CD4-positive, alpha-beta T cell treated with Interleukin-21 for 1 hour (primary cell): ENCODE results near the gene HES6.

ENCODE experiments used
- DNase-seq: peaks from one replicate; pipeline ENCODE4 v3.0.0-alpha.2; 2020

The HES6 gene

GRCh38 chr2:238252766-238253630, 13.2 kb upstream of the HES6 start:
- DNase-seq: no peak

GRCh38 chr2:238251986-238252385, 12.1 kb upstream of the HES6 start:
- DNase-seq: no peak

- no peak for DNase-seq
Observed at GRCh38 chr2:238251331-238251730, 11.5 kb upstream of the HES6 start.

GRCh38 chr2:238250896-238251295, 11.1 kb upstream of the HES6 start:
- DNase-seq: no peak

- DNase-seq: no peak
Observed at GRCh38 chr2:238247841-238248453, 8.1 kb upstream of the HES6 start.

GRCh38 chr2:238247002-238247822, 7.4 kb upstream of the HES6 start:
- DNase-seq: no peak

GRCh38 chr2:238244151-238244550, 4.3 kb upstream of the HES6 start:
- DNase-seq: no peak

GRCh38 chr2:238243496-238244076, 3.7 kb upstream of the HES6 start:
- DNase-seq: no peak

- no peak for DNase-seq
Observed at GRCh38 chr2:238242731-238243495, 3.1 kb upstream of the HES6 start.

- no peak for DNase-seq
Observed at GRCh38 chr2:238241970-238242369, 2.1 kb upstream of the HES6 start.

GRCh38 chr2:238240757-238241711, 1.2 kb upstream of the HES6 start:
- DNase-seq: peak; percentile 26

- no peak for DNase-seq
Observed at GRCh38 chr2:238239543-238239862, 335 bp downstream of the HES6 start.

GRCh38 chr2:238238766-238239542, 884 bp downstream of the HES6 start:
- peak; percentile 41 for DNase-seq

- DNase-seq: no peak
Observed at GRCh38 chr2:238238311-238238765, 1.5 kb downstream of the HES6 start.

GRCh38 chr2:238237431-238238135, 2.3 kb downstream of the HES6 start:
- DNase-seq: no peak

- no peak for DNase-seq
Observed at GRCh38 chr2:238236571-238236970, 3.3 kb downstream of the HES6 start.

- no peak for DNase-seq
Observed at GRCh38 chr2:238235856-238236255, 4.0 kb downstream of the HES6 start.

GRCh38 chr2:238235331-238235732, 4.5 kb downstream of the HES6 start:
- no peak for DNase-seq

GRCh38 chr2:238233625-238234024, 6.2 kb downstream of the HES6 start:
- DNase-seq: no peak

- DNase-seq: no peak
Observed at GRCh38 chr2:238231809-238232208, 8.0 kb downstream of the HES6 start.
